ENCODE results near the gene PKD1. TPM values are rescaled to one million over a fixed set of nuclear protein-coding genes. Genes with fewer than 3 reads are reported as not detected.

The PKD1 gene
- total and polyA plus RNA-seq, 12 donors: 76.7 to 122 (median 104) TPM

DNA sequence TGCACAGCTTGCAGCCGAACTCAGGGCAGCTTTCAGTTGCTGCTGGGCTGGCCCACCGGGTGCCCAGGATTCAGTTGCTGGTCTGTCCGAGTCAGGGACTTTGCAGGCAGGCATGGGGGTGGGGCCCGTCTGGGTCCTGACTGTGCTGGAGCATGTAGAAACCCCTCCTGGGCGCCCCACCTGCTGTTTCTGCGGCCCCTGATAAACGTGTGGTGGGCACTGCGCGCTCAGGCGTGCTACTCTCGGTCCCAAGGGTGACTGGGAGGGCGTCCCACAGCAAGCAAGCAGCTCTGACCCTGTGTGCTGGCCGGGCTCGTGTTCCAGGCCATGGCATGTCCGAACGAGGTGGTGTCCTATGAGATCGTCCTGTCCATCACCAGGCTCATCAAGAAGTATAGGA, 75.4 kb downstream of the PKD1 start:
- 91 to 93% methylated on average over 16 to 17 of the region's 17 CpGs for WGBS, 2 donors
- Histone ChIP-seq H3K36me3 (peaks cover 0 to 96% (median 40%) of the 10 kb centered on the region in 9 donors), H3K4me1 (peaks cover 0 to 4% (median 0%) of the 10 kb centered on the region in 9 donors), H3K9me3 (no peaks in the 10 kb centered on the region), H3K4me3 (no peak overlapping the region), H3K27ac (no peak overlapping the region), H3K27me3 (no peaks in the 10 kb centered on the region)
- intact Hi-C loops (cut with DNase I): loop anchor here in 1 of 10 donors (10.0 kb wide), 1 partner anchor 46 kb away; the partner anchor contains the start of gene NPW
- no peak for TF ChIP-seq CTCF (IDR thresholded peaks at IDR 0.05)
- ATAC-seq (no peak), DNase-seq (no peak)

GRCh38 chr16:2058872-2059271, 76.8 kb downstream of the PKD1 start:
- ATAC-seq: no peak
- peaks cover 0 to 97% (median 42%) of the 10 kb centered on the region in 9 donors for H3K36me3 ChIP-seq

GRCh38 chr16:2058420-2058819, 77.3 kb downstream of the PKD1 start:
- ATAC-seq: no peak
- Histone ChIP-seq H3K4me1 (peaks cover 0 to 4% (median 0%) of the 10 kb centered on the region in 9 donors), H3K4me3 (no peak overlapping the region), H3K27me3 (no peaks in the 10 kb centered on the region), H3K9me3 (no peaks in the 10 kb centered on the region), H3K27ac (no peak overlapping the region), H3K36me3 (peaks cover under 1 to 97% (median 42%) of the 10 kb centered on the region in 9 donors)
- 87 to 89% methylated on average over 13 of the region's 13 CpGs for WGBS, 2 donors
- DNase-seq: no peak
- no peak for TF ChIP-seq CTCF (IDR thresholded peaks at IDR 0.05)
- intact Hi-C loops (cut with DNase I): loop anchor here in 2 of 10 donors (5.0 kb wide), 1 partner anchor 36 kb away; no protein-coding TSS in a partner anchor

More at GRCh38 chr16:2058872-2059271, 76.8 kb downstream of the PKD1 start:
- Histone ChIP-seq H3K27me3 (no peaks in the 10 kb centered on the region), H3K9me3 (no peaks in the 10 kb centered on the region), H3K27ac (no peak overlapping the region), H3K4me3 (no peak overlapping the region), H3K4me1 (peaks cover 0 to 4% (median 0%) of the 10 kb centered on the region in 9 donors)
- DNase-seq: no peak
- intact Hi-C loops (cut with DNase I): loop anchor here in 2 of 10 donors (5.0 kb wide), 1 partner anchor 37 kb away; no protein-coding TSS in a partner anchor
- no peak for TF ChIP-seq CTCF (IDR thresholded peaks at IDR 0.05)
- 95 to 97% methylated on average over 10 of the region's 10 CpGs for WGBS, 2 donors

GRCh38 chr16:2057438-2057837, 78.3 kb downstream of the PKD1 start:
- TF ChIP-seq CTCF (IDR thresholded peaks at IDR 0.05): no peak
- no peak for DNase-seq
- no peak for ATAC-seq
- WGBS, 2 donors: 91 to 96% methylated on average over 10 of the region's 10 CpGs
- Histone ChIP-seq H3K36me3 (peaks cover 4 to 97% (median 37%) of the 10 kb centered on the region in 9 donors), H3K27ac (no peak overlapping the region), H3K4me3 (no peak overlapping the region), H3K9me3 (no peaks in the 10 kb centered on the region), H3K27me3 (no peaks in the 10 kb centered on the region), H3K4me1 (peaks cover 0 to 4% (median 0%) of the 10 kb centered on the region in 9 donors)
- intact Hi-C loops (cut with DNase I): loop anchor here in 2 of 10 donors (5.0 kb wide), 1 partner anchor 35 kb away; no protein-coding TSS in a partner anchor
